KBM-7 (cell line): ENCODE results near the gene KBTBD6.
"Not testable (repeated sequence)": the region's sequence is repeated elsewhere in the genome, so short reads cannot be mapped to it uniquely, and the experiment has no call there.

Source experiments
- DNase-seq: peaks from one replicate; pipeline ENCODE4 v3.0.0-alpha.2; 2015
- in situ Hi-C: fragments of 300-500 bp; cut with MboI; formaldehyde crosslinking; loops from 2 replicates; pipeline ENCODE4 v1.14.3; 2020; ENCODE audit warnings: low sequenced_read_pairs, low pct_unique_long_range_greater_than_20kb, mixed read lengths

The KBTBD6 gene, protein sequence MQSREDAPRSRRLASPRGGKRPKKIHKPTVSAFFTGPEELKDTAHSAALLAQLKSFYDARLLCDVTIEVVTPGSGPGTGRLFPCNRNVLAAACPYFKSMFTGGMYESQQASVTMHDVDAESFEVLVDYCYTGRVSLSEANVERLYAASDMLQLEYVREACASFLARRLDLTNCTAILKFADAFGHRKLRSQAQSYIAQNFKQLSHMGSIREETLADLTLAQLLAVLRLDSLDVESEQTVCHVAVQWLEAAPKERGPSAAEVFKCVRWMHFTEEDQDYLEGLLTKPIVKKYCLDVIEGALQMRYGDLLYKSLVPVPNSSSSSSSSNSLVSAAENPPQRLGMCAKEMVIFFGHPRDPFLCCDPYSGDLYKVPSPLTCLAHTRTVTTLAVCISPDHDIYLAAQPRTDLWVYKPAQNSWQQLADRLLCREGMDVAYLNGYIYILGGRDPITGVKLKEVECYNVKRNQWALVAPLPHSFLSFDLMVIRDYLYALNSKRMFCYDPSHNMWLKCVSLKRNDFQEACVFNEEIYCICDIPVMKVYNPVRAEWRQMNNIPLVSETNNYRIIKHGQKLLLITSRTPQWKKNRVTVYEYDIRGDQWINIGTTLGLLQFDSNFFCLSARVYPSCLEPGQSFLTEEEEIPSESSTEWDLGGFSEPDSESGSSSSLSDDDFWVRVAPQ

DNA sequence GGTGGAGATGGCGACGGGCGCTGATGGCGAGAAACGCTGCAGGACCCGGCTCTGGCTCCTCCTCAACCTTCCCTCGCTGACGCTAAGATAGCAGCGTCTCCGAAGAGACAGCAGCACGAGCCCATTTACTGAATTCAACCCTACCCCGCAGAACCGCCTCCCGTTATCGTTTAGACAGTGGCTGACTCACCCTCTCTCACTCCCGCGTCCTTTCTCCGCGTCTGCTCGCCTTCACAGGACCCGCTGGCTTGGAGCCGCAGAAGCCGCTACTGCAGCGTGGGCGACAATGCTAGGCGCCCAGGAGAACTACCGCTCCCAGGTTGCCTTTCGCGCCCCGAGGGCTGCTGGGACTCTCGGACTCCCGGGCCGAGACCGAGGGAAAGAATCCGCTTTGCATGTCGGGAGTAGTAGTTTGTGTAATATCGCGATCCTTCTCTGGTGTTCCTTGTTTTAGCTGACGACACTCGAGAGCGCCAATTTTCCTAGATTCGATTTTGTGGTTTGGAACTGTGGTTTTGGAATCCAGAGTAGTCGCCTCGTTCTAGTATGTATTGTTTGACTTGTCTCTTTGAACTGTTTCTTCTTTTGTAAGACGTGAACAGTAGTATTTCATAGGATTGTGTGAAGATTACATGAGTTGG, at the start of gene KBTBD6:
KBTBD6 (minus strand) TSS at position 291 of the 641 bp plus-strand sequence. CDS start 291 bp downstream, outside the sequence.
- in situ Hi-C loops = no loop called here
- DNase-seq = peak; percentile 98

DNA sequence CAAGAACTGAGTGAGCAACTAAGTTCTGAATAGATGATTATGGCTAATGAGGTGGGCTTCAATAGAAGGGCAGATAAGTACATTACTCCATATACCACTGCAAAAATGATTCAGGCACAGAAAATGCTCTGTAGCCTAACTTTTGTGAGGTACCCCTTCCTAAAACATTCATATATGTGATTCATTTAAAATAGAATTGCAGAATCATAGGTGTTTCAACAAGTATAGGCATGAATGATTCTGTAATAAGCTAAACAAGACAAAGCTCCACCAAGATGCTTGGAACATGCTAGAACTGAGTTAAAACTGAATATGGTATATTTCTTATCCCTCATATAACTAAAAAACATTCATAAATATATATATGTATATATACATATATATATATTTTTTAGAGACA, 49.6 kb upstream of the KBTBD6 start:
- DNase-seq = no peak
- in situ Hi-C loops = no loop called here

DNA sequence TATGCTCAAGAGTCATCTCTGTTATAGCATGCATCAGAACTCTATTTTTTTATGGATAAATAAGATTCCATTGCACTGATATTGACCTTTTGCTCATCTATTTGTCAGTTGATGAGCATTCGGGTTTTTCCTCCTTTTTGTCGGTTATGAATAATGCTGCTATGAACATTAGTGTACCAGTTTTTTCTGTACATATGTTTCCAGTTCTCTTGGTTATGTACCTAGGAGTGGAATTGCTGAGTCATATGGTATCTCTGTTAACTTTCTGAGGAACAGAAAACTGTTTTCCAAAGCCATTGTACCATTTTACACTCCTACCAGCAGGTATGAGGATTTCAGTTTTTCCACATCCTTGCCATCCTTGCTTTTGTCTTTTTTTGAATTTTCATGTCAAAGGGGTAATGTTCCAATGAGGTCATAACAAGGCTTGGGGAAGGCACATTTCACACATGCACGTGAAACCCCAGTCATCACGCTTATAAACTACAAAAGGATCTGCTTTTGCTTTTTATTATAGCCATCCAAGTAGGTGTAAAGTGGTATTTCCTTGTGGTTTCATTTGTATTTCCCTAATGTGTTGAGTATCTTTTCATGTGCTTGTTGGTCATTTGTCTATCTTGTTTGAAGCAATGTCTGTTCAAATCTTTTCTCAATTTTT, 47.1 kb upstream of the KBTBD6 start:
- in situ Hi-C loops = no loop called here
- DNase-seq = no peak

DNA sequence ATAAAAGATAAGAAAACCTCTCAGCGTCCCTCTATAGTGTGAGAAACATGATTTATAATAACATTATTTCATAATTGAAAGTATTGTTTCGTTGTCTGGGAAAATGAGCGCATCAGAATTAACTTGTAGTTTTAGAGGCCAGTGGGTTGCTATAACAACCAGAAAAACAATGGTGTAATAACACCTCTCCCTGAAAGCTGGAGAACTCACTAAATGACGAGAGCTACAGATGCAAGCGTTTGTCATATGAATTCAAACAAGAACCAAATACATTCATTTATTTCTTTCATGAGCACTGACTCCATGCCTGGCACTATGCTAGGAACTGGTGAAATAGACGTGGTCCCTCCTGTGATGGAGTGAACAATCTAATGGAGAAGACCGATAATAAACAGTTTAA, 45.4 kb upstream of the KBTBD6 start:
- DNase-seq = no peak
- in situ Hi-C loops = no loop called here

DNA sequence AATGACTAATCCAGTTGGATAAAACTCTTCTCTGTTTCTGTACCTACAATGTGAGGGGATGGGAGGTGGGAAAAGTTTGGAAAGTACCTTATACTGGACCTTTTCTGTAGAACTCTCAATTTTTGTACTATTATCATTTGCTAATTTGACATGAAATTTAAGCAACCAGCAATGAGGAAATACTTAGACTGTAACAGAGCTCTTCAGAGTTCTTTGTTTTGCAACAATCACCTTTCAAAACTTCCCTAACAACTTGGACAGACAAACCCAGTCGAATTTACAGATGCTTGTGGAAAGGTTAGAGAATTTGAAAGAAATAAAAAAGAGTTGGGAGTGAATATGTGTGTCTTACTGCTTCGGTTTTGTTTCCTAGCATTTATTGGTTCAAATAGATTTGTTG, 45.0 kb upstream of the KBTBD6 start:
- no peak for DNase-seq
- in situ Hi-C loops = no loop called here

DNA sequence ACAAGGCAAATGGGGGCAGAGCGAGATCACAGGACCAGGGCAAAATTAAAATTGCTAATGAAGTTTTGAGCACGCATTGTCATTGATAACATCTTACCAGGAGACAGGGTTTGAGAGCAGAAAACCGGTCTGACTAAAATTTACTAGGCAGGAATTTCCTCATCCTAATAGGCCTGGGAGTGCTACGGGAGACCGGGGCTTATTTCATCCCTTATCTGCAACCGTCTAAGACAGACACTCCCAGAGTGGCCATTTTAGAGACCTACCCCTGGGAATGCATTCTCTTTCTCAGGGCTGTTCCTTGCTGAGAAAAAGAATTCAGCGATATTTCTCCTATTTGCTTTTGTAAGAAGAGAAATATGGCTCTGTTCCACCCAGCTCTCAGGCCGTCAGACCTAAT, 43.0 kb upstream of the KBTBD6 start:
- DNase-seq, in situ Hi-C loops: not testable (repeated sequence)

DNA sequence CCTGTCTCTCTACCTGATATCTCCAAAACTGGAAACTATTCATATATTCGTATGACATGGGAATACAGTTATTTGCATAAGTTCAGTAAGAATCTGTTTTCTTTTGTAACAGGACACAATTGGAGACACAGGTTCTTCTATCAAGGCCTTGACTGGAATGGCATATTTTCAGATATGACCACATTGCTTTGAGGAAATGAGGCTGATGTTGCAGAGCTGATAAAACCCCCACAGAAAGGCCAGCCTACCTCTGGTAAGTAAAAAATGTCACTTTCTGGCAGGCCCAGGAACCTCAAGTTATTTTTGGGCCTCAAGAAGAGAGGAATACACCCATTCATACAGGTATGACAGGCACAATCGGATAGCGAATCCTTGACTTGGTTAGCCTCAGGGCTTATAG, 29.5 kb upstream of the KBTBD6 start:
- in situ Hi-C loops = no loop called here
- DNase-seq = no peak

DNA sequence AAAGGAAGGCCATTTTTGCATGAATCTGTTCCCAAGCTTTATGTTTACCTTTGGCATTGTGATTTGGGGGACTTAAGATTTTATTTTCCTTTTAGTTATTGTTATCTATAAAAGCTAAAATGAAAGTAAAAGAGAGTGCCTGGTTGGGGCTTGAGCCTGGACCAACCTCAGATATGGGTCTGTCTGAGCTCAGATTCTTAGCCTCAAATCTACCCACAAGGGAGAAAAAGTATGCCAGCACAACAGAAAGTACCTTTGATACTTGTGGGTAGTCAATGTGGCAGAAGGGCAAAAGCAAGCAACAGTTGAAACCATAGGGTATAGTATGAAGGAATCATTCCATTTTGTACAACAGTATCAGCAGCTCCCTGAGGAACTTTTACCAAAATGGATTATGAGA, 26.6 kb upstream of the KBTBD6 start:
- DNase-seq = no peak
- in situ Hi-C loops = no loop called here

DNA sequence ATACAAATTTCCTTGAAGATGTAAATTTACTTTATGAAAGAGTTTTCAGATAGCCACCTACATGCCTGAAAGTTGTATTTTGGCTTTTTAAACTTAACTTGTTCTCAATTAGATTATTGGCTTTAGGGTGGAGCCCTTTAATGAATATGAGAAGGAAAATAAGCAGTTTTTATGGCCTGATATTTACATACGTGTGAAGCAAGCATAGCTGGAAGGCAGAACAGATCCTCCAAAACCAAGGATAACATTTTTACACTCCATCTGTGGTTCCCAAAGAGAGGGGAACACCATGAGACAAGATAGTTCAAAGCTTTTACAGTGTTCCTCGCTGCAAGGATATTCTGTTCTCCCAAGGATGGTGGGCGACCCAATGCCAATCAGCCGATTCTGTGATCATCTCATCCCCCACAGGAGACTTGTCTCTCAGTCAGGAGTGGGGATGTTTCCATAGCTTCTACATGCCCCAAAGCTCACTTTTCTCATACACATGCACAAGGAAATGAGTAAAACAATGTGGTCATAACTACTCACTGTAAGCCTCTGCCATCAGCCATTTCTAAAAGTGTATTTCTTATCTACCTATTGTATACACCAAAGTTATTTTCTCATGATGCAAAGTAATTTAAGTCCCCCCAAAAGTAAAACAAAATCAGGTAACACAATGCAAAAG, 24.6 kb upstream of the KBTBD6 start:
- DNase-seq = no peak
- in situ Hi-C loops = no loop called here

DNA sequence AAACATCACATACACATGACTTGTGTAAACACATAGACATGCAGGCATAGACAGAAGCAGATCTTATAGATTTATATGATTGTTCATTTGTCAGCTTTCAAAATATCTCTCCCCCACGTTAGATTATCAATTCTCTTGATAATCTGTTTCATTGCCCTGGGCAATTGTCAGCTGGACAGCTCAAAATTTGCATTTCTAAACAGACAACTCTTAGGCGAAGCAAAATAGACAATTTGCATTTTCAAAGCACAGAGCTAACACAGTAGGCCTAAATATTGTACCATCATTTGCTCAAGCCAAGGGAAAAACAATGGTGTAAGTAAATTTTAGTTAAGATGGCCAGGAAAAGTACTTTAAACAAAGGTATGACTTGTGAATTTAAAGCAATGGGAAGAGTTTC, 24.0 kb upstream of the KBTBD6 start:
- in situ Hi-C loops = no loop called here
- no peak for DNase-seq

DNA sequence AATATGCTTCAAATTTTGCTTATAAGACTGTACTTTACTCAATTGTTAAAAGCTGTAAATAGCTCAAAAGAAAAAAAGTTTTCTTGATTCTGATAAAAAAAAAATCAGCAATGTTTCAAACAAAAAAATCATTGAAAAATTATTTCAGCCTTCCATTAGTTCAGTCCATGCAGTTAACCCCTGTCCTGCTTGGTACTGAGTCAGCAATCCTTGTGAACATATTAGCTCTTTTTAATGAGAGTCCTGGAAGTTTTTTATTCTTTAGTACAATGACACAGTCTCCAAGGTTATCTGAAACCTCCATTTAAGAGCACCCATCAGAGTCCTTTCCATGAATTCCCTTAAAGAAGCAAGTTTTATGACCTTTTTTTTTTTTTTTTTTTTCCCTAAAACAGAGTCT, 21.4 kb upstream of the KBTBD6 start:
- in situ Hi-C loops = no loop called here
- DNase-seq = no peak

DNA sequence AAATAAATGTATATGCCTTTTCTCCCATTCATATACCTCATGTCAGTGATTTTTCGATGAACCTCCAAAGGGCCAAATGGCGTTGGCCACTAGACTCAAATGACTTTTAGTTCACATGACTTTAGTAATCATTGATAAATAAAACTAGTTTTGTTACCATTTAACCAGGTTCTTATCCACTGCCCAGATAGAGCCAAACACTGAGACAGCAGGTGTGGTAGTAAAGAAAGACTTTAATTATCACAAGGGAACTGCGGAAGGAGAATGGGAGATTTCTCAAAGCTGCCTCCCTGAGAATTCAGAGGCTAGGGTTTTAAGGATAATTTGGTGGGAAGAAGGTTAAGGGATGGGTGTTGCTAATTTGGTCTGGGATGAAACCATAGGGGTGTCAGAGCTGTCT, 19.4 kb upstream of the KBTBD6 start:
- in situ Hi-C loops = no loop called here
- DNase-seq = no peak

DNA sequence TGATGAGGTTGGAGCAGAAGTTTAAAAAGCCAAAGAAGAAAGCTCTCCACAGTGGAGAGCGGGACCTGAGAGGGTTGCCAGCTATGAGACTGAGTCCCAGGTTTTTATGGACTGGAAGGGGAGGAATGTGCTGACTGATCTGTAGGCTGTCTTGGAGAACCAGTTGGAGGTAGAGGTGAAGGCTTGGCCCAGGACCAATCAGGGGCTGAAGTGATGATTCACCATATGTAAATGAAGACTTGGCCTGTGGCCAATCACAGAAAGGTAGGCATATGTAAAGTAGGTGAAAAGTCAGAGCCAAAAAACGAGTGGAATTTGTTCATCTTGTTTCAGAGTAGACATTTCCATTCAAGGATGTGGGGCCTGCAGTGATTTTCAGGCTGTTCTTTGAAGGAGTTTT, 17.5 kb upstream of the KBTBD6 start:
- in situ Hi-C loops = no loop called here
- no peak for DNase-seq

DNA sequence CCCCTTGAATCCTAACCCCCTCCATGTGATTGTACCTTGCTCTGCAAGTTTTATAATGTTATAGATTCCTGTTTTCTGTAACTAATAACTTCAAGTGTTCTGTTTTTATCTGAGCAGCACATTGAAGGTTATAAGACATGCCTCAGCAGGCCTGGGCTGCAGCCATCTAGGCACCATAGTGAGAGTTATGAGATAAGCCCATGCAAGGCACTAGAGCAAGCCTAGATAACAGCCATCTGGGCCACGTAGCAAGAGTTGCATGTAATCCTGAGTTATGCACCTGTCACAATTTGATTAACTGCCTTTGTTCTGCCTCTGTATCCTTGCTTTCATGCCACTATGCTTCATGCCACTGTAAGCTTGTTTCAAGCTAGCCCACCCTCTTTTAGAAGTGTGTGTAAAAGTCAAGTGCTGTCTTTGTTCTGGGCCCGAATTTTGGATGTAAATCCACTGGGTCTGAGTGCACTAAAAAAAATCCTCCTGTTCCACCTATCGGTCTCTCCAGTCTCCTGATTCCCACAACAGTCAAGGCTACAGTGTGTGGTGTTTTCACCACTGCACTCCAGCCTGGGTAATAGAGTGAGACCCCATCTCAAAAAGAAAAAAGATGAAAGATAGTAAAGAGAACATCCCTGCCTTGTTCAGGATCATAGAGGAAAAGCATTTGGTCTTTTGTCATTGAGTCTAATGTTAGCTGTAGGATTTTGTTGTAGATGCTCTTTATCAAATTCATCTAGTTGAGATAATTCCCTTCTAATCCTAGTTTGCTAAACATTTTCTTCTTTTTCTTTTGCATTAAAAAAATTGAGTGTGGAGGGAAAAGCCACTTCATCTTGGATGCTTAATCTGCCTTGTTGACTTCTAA, 16.0 kb upstream of the KBTBD6 start:
- in situ Hi-C loops = no loop called here

DNA sequence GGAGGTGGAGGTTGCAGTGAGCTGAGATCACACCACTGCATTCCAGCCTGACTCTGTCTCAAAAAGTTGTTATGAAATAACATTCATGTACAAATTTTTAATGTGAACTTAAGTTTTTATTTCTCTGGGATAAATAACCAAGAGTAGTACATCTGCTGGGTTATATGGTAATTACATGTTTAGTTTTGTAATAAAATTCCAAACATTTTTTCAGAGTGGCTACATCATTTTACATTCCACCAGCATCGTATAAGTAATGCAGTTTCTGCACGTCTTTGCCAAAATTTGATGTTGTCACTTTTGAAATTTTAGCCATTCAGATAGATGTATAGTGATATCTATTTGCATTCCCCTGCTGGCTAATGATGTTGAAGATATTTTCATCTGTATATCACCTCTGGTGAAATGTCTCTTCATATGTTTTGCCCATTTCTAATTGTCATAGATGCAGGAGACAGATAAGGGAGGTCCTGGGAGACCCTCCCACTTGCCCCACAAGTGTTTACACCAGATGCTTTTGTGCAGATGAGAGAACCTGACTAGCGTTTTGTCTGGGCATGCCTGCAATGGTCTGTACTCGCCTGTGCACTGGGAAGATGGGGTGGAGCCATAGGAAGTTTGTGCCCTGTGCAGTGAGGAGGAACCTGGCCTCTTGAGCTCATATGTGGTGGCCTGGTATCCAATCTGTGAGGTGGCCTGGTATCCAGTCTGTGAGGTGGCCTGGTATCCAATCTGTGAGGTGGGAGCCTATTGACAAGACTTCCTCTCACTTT, 12.7 kb upstream of the KBTBD6 start:
- peak; percentile 59 for DNase-seq
- in situ Hi-C loops = no loop called here

More for the DNA sequence above, 16.0 kb upstream of the KBTBD6 start:
- peak; percentile 31 for DNase-seq

DNA sequence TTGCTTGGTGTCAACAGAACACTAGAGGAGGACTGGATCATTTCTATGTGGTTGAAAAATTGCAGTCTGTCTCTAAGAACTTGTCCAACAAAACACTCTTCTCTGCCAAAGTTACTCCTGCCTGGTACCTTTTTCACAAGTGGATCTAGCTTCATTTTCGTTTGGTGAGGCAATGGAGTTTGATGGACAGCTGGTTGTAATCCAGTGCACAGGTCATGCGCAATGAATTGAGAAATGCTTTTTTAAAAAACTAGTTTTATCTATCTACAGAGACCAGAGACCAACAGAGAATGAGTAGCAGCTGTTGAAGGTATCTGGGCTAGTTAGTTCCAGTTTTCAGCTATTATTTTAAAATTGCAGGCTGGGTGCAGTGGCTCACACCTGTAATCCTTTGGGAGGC, 12.0 kb upstream of the KBTBD6 start:
- in situ Hi-C loops = no loop called here

DNA sequence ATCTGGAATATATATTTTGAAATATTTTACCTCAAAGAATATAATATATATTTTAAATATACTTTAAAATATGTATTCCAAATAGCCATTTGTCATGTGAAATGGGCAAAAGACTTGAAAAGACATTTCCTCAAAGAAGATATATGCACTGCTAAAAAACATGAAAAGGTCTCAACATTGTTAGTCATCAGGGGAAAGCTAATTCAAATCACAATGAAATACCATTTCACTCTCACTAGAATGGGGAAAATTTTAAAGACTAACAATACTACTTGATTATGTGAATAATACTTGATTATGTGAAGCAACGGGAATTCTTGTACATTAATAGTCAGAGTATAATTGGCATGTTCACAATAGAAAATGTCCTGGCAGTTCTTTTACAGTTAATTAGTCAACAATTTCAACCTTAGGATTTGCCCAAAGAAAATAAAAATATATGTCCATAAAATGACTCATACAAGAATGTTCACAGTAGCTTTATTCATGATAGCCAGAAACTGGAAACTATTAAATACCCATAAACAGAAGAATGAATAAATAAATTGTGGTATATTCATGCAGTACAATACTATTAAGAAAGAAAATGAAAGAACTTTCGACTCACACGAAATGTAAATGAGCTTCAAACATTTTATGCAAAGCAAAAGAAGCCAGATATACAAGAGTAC, 6.8 kb upstream of the KBTBD6 start:
- in situ Hi-C loops = no loop called here
- DNase-seq = no peak

More for the DNA sequence above, 12.0 kb upstream of the KBTBD6 start:
- DNase-seq = no peak
